HG03558 (cell line): Measurements from ENCODE around the gene MYO3A.

Source experiments
- ATAC-seq: cut with Tn5 transposase; IDR thresholded peaks from one replicate; pipeline ENCODE4 v1.9.1; 2021; ENCODE audit warnings: moderate number of reproducible peaks; ENCODE audit not compliant: unreplicated experiment; ENCODE audit errors: extremely low read depth

MYO3A gene

GRCh38 chr10:26205223-26205622, 271.2 kb downstream of the MYO3A start:
- no peak for ATAC-seq

GRCh38 chr10:26211781-26212444, 277.9 kb downstream of the MYO3A start:
- no peak for ATAC-seq

- no peak for ATAC-seq
These were observed 278.5 kb downstream of the MYO3A start for GRCh38 chr10:26212511-26212910.

- no peak for ATAC-seq
These were observed 279.2 kb downstream of the MYO3A start for GRCh38 chr10:26213157-26213800.

GRCh38 chr10:26214004-26214403, 280.0 kb downstream of the MYO3A start:
- ATAC-seq = no peak

GRCh38 chr10:26214551-26215395, 280.7 kb downstream of the MYO3A start:
- no peak for ATAC-seq

- ATAC-seq = no peak
These were observed 281.4 kb downstream of the MYO3A start for GRCh38 chr10:26215396-26215934.

- no peak for ATAC-seq
These were observed 282.0 kb downstream of the MYO3A start for GRCh38 chr10:26215935-26216584.

GRCh38 chr10:26216585-26217395, 282.8 kb downstream of the MYO3A start, which contains the start of gene GAD2:
Gene GAD2, plus strand, starts transcription at chr10:26216774. Its CDS starts 36 bp downstream, at chr10:26216810.
- ATAC-seq = no peak

GRCh38 chr10:26217396-26218086, 283.5 kb downstream of the MYO3A start:
- ATAC-seq = no peak

GRCh38 chr10:26219676-26220075, 285.6 kb downstream of the MYO3A start:
- no peak for ATAC-seq

GRCh38 chr10:26220901-26221300, 286.9 kb downstream of the MYO3A start:
- ATAC-seq = no peak

- no peak for ATAC-seq
These were observed 287.5 kb downstream of the MYO3A start for GRCh38 chr10:26221541-26221940.

GRCh38 chr10:26222563-26222962, 288.5 kb downstream of the MYO3A start:
- ATAC-seq = no peak

- no peak for ATAC-seq
These were observed 291.3 kb downstream of the MYO3A start for GRCh38 chr10:26225322-26225721.

- ATAC-seq = no peak
These were observed 293.8 kb downstream of the MYO3A start for GRCh38 chr10:26227786-26228185.

GRCh38 chr10:26232174-26232573, 298.1 kb downstream of the MYO3A start:
- no peak for ATAC-seq

GRCh38 chr10:26235761-26236160, 301.7 kb downstream of the MYO3A start:
- no peak for ATAC-seq

- ATAC-seq = no peak
These were observed 304.3 kb downstream of the MYO3A start for GRCh38 chr10:26238378-26238777.
